ENCODE measurements around the gene UQCC3.

DNA sequence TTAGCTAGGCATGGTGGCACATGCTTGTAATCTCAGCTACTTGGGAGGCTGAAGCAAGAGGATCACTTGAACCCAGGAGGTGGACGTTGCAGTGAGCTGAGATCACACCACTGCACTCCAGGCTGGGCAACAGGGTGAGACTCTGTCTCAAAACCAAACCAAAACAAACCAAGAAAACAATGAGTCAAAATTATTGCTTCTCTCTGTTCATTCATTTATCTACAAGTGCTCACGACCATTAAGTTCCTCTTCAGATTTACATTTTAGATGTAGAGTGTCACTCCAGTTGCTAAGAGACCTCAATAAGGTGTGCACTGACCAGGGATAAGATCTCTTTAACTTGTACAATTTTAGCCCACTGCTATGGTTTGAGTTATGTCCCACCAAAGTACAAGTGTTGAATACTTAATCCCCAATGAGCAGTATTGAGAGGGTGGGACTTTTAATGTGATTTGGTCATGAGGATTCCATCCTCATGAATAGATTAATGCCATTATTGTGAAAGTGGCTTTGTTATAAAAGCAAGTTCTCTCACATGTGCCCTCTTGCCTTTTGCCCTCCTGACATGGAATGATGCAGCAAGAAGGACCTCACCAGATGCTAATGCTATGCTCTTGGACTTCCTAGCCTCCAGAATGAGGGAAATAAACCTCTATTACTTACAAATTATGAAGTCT is 48.0 kb downstream of the UQCC3 start:
- TF ChIP-seq RELA (IDR thresholded peaks at IDR 0.05; ENCODE audit: borderline replicate concordance, partially characterized antibody) (no peak), EZH2 (IDR thresholded peaks at IDR 0.05; ENCODE audit: borderline replicate concordance, control insufficient read depth, low read depth, low read length) (no peak)
